HG03108 (cell line): ENCODE data around the gene OR6Y1.

Experiments used
- ATAC-seq: cut with Tn5 transposase; IDR thresholded peaks from one replicate; pipeline ENCODE4 v1.9.1; 2021; ENCODE audit warnings: moderate library complexity; ENCODE audit not compliant: unreplicated experiment

Gene OR6Y1

GRCh38 chr1:158507511-158507910 is 46.7 kb downstream of the OR6Y1 start:
- ATAC-seq: no peak

DNA sequence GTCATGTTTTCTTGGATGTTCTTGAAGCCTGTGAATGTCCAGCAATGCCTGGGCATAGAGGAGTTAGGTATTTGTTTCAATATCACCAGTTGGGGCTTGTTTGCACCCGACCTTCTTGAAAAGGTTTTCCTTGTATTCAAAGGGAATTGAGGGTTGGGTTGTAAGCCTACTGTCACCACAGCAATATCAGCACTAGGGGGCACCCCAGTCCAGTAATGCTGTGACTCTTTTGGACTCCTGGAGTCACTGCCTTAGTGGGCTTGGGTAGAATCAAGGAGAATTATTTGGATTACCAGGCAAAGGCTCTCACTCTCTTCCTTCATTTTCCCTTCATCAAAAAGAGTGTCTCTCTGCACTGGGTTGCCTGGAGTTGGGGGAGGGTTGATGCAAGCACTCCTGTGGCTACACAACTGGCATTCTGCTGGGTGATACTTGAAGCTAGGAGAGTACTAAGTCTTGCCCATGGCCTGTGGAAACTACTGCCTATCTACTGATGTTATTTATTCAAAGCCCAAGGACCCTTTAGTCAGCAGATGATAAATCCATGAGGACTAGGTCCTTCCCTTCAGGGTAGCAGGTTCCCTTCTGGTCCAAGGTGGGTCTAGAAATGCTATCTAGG is 47.7 kb downstream of the OR6Y1 start:
- ATAC-seq: no peak

DNA sequence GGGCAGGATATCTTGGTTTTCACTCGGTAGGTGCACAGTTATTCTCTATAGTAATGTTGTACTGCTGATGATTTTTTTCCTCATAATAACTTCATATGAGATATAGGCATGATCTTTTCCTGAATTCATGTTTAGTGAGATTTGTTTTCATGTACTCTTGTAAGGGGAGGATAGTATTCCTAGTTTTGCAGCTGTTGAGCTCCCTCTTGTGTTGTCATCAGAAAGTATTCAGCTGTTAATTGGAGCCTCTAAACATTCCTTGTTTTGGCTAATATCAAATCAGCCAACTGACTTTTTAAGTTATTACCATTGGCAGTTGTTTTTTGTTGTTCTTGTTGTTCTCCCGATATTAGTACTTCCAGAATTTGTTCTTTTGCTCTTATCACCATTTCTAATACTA is 57.8 kb downstream of the OR6Y1 start:
- no peak for ATAC-seq

DNA sequence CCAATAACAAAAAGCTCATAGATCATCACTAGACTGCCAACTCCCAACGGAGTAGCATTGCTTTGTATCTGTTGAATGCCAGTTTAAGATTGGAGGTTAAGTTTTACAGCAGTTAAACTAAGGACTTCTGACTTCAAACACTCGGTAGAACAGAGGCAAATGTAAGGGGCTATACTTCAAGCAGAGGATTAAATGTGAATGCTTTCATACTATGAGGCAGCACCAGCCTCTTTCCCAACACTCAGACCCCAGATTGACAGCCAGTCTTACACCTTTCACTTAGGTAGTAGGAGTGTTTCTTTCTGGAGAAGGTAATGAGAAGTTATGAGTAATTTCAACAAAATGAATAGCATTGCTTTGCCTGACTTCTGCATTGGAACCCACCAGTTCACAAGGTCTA is 59.4 kb downstream of the OR6Y1 start:
- no peak for ATAC-seq
